Measurements from ENCODE around the gene CDV3. TPM values are rescaled to one million over a fixed set of nuclear protein-coding genes. Genes with fewer than 3 reads are reported as not detected.

The CDV3 gene
- total and polyA plus RNA-seq, 9 of the 15 experiments (the other 6 are each of a cell fraction or from before 2014, with no cell fraction given) = 72.3 to 273 (median 116) TPM

DNA sequence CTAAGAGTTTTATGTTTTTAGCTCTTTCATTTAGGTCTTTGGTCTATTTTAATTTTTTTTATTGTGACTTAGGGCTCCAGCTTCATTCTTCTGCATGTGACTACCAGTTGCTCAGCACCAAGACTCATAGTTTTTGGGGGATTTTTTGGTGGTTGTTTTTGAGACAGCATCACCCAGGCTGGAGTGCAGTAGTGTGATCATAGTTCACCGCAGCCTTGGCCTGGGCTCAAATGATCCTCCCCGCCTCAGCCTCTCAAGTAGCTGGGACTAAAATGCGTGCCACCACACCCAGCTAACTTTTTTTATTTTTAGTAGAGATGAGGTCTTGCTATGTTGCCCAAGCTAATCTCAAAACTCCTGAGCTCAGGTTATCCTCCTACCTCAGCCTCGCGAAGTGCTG lies 19.4 kb downstream of the CDV3 start:
- 81% methylated on average over 5 of the region's 5 CpGs for WGBS (ENCODE audit: insufficient coverage, low coverage, missing lambda C conversion rate)
- H3K36me3 ChIP-seq (ENCODE audit: control insufficient read depth, insufficient read depth, low read length) = peaks cover 16% of the 10 kb centered on the region; the same call in 1 of the 3 replicates
- CTCF ChIA-PET (ENCODE audit: low intra/inter-chr PET ratio) = no interaction called here
- no peaks in the 10 kb centered on the region for H4K20me1 ChIP-seq (replicated peaks; ENCODE audit: control insufficient read depth, insufficient read depth, low read length)
- no peaks in the 10 kb centered on the region for H3K9me1 ChIP-seq (ENCODE audit: control insufficient read depth, insufficient read depth, low read length)
- DNase-seq (ENCODE audit: extremely low read depth in 1 of 4, low spot score in 3 of 4) (no peak), FAIRE-seq (no peak), ATAC-seq (no peak)
- no peak overlapping the region for H3K27ac ChIP-seq (ENCODE audit: extremely low read depth, low read depth, low read length)
- POLR2A ChIA-PET = no interaction called here
- H3K4me1 ChIP-seq (replicated peaks in 1 of 2; ENCODE audit: control insufficient read depth in 2 of 2, insufficient read depth in 2 of 2, low read length in 2 of 2) = no peaks in the 10 kb centered on the region; a peak in 2 of 5 replicates
- no peak for TF ChIP-seq L3MBTL2 (IDR thresholded peaks at IDR 0.05)
- no peaks in the 10 kb centered on the region for H3K27me3 ChIP-seq (ENCODE audit: control insufficient read depth in 2 of 2, insufficient read depth in 2 of 2, low read length in 2 of 2)
- intact Hi-C loops (cut with micrococcal nuclease) (no loop called here), in situ Hi-C loops (cut with MboI) (no loop called here)
- no peaks in the 10 kb centered on the region; the same call in 1 of the 2 replicates for H3K9me3 ChIP-seq (replicated peaks; ENCODE audit: control insufficient read depth, insufficient read depth, low read depth, low read length)
- no TSS peak for BruUV-seq (replicated peaks)
- H3K4me3 ChIP-seq = no peak overlapping the region
- no peaks in the 10 kb centered on the region for H3K79me2 ChIP-seq (ENCODE audit: control insufficient read depth, insufficient read depth, low read length)
- no peak overlapping the region for H3K4me2 ChIP-seq (ENCODE audit: insufficient read depth, low read length)
- H2AFZ ChIP-seq (ENCODE audit: low read depth, low read length) = no peak overlapping the region
- no peak overlapping the region for H3K9ac ChIP-seq (ENCODE audit: insufficient read depth in 1 of 2, low read depth in 2 of 2, low read length in 2 of 2)

DNA sequence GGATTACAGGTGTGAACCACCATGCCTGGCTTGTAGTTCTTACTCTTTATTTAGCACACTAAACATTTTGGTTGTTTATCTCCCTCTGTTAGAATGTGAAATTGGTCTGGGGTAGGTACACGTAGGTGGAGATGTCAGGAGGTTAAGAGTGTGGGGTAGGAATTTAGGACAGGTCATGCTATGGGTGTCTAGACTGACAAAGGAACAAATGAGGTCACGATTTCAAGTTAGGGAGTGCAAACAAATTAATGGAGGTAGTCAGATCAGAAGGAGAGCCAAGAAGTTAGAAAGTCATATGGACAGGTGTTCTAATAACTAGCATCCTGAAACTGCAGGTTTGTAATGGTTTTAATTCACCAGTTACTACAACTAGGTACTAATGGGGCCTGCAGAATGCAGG lies 19.8 kb downstream of the CDV3 start:
- no peak overlapping the region for H3K4me2 ChIP-seq (ENCODE audit: insufficient read depth, low read length)
- no peaks in the 10 kb centered on the region for H3K79me2 ChIP-seq (ENCODE audit: control insufficient read depth, insufficient read depth, low read length)
- ChIA-PET POLR2A (no interaction called here), CTCF (ENCODE audit: low intra/inter-chr PET ratio) (no interaction called here)
- no peak overlapping the region for H3K27ac ChIP-seq (ENCODE audit: extremely low read depth, low read depth, low read length)
- no peaks in the 10 kb centered on the region for H3K9me1 ChIP-seq (ENCODE audit: control insufficient read depth, insufficient read depth, low read length)
- H2AFZ ChIP-seq (ENCODE audit: low read depth, low read length) = no peak overlapping the region
- WGBS (ENCODE audit: insufficient coverage, low coverage, missing lambda C conversion rate) = 35% methylated on average over 2 of the region's 2 CpGs
- H4K20me1 ChIP-seq (replicated peaks; ENCODE audit: control insufficient read depth, insufficient read depth, low read length) = no peaks in the 10 kb centered on the region
- FAIRE-seq = no peak
- TF ChIP-seq ZNF551 (CRISPR knock-in tag; IDR thresholded peaks at IDR 0.05) = no peak
- no peak for TF ChIP-seq ZNF75A (CRISPR knock-in tag; IDR thresholded peaks at IDR 0.05)
- TF ChIP-seq, protein P1, sequence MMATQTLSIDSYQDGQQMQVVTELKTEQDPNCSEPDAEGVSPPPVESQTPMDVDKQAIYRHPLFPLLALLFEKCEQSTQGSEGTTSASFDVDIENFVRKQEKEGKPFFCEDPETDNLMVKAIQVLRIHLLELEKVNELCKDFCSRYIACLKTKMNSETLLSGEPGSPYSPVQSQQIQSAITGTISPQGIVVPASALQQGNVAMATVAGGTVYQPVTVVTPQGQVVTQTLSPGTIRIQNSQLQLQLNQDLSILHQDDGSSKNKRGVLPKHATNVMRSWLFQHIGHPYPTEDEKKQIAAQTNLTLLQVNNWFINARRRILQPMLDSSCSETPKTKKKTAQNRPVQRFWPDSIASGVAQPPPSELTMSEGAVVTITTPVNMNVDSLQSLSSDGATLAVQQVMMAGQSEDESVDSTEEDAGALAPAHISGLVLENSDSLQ (IDR thresholded peaks at IDR 0.05) = no peak
- TF ChIP-seq ZNF436 (CRISPR knock-in tag; IDR thresholded peaks at IDR 0.05) = no peak
- TF ChIP-seq MECOM (CRISPR knock-in tag; IDR thresholded peaks at IDR 0.05) = no peak
- no peak for TF ChIP-seq RFX7 (CRISPR knock-in tag; IDR thresholded peaks at IDR 0.05)
- no peak for TF ChIP-seq GATA2 (CRISPR knock-in tag; IDR thresholded peaks at IDR 0.05)
- TF ChIP-seq KAT8 (IDR thresholded peaks at IDR 0.05; ENCODE audit: low read depth) = no peak
- no peak for TF ChIP-seq SREBF2 (CRISPR knock-in tag; IDR thresholded peaks at IDR 0.05)
- TF ChIP-seq, protein P2, sequence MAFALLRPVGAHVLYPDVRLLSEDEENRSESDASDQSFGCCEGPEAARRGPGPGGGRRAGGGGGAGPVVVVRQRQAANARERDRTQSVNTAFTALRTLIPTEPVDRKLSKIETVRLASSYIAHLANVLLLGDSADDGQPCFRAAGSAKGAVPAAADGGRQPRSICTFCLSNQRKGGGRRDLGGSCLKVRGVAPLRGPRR (CRISPR knock-in tag; IDR thresholded peaks at IDR 0.05) = no peak
- TF ChIP-seq NR1H2 (CRISPR knock-in tag; IDR thresholded peaks at IDR 0.05) = no peak
- H3K9me3 ChIP-seq (replicated peaks; ENCODE audit: control insufficient read depth, insufficient read depth, low read depth, low read length) = no peaks in the 10 kb centered on the region; the same call in 1 of the 2 replicates
- no peak overlapping the region for H3K4me3 ChIP-seq
- intact Hi-C loops (cut with micrococcal nuclease) (no loop called here), in situ Hi-C loops (cut with MboI) (no loop called here)
- BruUV-seq (replicated peaks) = no TSS peak
- no peaks in the 10 kb centered on the region for H3K27me3 ChIP-seq (ENCODE audit: control insufficient read depth in 2 of 2, insufficient read depth in 2 of 2, low read length in 2 of 2)
- H3K9ac ChIP-seq (ENCODE audit: insufficient read depth in 1 of 2, low read depth in 2 of 2, low read length in 2 of 2) = no peak overlapping the region
- H3K4me1 ChIP-seq (replicated peaks in 1 of 2; ENCODE audit: control insufficient read depth in 2 of 2, insufficient read depth in 2 of 2, low read length in 2 of 2) = no peaks in the 10 kb centered on the region; a peak in 2 of 5 replicates
- peaks cover 14% of the 10 kb centered on the region; the same call in 1 of the 3 replicates for H3K36me3 ChIP-seq (ENCODE audit: control insufficient read depth, insufficient read depth, low read length)
- DNase-seq (ENCODE audit: extremely low read depth in 1 of 4, low spot score in 3 of 4) = no peak
- no peak for ATAC-seq
